Measurements from ENCODE around the gene NLGN4X.

DNA sequence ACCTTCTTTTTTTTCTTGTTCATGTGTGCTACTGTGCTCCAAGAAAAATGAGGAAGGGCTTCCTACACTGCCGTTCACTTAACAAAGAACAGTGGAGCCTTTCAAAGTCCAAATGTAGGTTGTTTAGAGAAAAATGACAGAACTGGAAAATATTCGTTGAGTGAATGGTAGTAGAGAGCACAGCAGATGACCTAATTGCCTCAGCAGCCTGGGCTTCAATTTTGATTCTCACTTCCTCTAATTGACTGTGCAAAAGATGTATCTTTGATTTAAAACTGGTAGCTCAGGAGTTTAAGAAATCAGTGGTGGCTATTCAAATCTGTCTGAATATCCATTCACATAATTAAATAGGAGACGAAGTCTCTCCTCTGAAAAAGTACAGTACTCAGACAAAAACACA is 5.2 kb downstream of the NLGN4X start:
- TF ChIP-seq, protein P1, sequence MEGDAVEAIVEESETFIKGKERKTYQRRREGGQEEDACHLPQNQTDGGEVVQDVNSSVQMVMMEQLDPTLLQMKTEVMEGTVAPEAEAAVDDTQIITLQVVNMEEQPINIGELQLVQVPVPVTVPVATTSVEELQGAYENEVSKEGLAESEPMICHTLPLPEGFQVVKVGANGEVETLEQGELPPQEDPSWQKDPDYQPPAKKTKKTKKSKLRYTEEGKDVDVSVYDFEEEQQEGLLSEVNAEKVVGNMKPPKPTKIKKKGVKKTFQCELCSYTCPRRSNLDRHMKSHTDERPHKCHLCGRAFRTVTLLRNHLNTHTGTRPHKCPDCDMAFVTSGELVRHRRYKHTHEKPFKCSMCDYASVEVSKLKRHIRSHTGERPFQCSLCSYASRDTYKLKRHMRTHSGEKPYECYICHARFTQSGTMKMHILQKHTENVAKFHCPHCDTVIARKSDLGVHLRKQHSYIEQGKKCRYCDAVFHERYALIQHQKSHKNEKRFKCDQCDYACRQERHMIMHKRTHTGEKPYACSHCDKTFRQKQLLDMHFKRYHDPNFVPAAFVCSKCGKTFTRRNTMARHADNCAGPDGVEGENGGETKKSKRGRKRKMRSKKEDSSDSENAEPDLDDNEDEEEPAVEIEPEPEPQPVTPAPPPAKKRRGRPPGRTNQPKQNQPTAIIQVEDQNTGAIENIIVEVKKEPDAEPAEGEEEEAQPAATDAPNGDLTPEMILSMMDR (IDR thresholded peaks at IDR 0.05) = no peak
- TF ChIP-seq POLR2AphosphoS5 (IDR thresholded peaks at IDR 0.05) = no peak

Data from upper lobe of left lung (tissue), 4 donors.